NCI-H146 treated with DMSO at 0.1 percent for 48 hours (cell line): ENCODE data around the gene ADAMTS14.
A peak's percentile ranks its signal among the peaks of the same experiment; 100 is the strongest.

Experiments
- DNase-seq: peaks from one replicate; lab custom pipeline; 2025; ENCODE audit not compliant: unreplicated experiment; lab: John Stamatoyannopoulos, UW

ADAMTS14 gene

DNA sequence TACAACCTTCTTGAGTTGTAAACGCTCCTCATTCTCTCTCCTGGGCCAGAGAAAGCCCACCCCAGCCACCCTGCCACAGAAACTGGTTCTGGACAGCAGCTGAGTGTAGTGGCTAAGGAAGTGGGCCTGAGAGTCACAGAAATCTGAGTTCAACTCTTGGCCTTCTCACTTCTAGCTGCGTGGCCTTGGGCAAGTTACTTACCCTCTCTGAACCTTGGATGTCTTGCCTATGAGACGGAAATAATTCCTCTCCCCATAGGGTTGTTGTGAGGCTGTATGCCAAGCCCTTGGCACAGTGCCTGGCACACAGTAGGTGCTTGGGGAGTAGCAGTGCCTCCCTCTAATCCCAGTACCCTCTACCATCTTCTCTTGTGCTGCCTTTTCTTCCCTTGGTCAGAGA, 51.5 kb downstream of the ADAMTS14 start:
- DNase-seq: no peak

DNA sequence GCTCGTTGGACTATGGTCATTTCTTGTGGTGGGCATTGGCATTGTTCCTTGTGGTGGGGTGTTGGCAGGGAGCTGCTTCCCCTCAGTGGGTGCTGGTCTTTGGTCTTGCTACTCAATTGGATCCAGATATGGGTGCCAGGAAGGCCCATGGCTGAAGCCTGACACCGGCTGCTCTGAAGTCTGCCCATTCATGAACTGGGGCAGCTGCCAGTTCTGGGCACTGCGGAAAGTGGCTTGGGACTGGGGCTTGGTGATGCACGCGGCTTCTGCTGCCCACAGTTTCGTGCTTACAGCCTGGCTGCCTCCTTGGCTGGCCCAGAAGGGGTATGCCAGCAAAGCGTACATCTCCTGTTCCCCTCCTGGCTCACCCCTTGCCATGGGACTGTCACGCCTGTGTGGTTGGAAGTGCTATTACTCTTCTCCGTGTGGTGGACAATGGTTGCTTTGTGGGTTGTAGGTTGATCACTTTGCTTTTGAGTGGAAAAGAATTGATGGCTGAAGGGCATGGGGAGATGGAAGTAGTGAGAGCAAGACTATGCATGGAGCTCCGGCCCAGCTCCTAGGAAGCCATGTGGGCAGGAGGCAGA, 54.7 kb downstream of the ADAMTS14 start:
- no peak for DNase-seq

DNA sequence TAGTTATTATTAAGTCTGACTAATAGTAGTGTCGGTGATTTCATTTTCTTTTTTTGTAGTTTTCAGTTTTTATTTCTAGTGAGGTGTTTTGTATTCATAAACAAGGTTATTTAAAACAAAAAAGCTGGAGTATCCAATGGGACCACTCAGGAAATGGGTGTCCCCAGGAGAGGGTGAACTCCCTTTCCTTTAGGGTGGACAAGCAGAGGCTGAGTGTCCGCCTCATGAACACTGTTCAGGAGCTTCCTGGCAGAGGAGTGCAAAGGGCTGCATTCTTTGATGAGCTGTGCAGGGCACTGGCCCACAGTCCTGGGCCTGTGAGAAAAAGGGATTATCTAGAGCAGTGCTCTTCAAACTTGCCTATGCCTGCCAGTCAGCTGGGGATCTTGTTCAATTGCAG, 56.0 kb downstream of the ADAMTS14 start:
- no peak for DNase-seq

DNA sequence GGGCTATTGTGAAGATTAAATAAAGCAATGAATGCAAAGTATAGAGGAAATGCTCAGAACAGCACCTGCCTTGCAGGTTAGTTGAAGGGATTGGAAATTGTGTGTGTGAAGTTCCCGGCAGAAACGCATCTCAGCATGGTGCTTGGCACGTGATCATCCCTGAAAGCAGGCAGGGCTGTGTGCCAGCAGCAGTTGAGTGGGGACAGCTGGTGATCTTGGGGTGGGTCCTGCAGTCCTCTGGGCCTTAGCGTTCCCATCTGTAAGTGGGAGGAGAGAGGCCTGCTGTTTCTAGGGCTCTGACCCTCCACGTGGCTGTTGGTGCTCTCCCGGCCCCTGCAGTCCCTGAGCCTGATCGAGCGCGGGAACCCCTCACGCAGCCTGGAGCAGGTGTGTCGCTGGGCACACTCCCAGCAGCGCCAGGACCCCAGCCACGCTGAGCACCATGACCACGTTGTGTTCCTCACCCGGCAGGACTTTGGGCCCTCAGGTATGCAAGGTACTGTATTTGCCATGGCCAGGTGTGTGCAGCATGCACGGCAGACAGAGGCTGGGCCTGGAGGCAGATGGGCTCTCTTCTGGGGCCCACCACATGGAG, 57.6 kb downstream of the ADAMTS14 start:
- peak; percentile 80 for DNase-seq

DNA sequence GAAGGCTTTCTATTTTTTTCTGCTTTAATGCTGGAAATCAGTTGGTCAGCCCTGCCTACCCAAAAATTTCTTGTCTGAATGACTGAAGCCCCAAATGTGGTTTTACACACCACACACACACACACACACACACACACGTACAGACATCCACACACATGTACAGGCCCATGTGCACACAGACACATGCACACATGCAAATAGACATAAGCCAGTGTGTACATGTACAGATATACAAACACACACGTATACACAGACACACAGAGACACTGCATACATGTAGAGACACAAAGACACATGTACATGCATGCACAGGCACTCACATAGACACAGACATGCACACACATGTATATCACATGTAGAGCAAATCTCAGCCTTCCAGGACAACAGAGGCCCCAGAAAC, 58.6 kb downstream of the ADAMTS14 start:
- DNase-seq: no peak

DNA sequence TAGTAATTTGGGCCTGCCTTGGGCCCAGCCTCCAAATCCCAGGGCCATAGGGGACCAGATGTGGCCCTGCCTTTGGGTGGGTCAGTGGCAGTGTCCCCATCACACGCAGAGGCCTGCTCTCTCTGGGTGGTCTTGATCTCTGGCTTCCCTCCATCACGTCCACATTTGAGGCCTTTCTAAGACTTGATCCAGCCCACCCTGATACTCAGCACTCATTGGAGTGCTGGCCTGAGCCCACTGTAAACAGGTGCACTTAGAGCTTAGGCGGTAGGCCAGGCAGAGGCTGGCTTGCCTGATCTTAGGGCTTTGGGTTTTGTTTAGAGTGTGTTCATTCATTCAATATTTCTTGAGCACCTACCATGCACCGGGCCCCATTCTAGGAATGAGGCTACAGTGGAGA, 60.3 kb downstream of the ADAMTS14 start:
- DNase-seq: no peak

DNA sequence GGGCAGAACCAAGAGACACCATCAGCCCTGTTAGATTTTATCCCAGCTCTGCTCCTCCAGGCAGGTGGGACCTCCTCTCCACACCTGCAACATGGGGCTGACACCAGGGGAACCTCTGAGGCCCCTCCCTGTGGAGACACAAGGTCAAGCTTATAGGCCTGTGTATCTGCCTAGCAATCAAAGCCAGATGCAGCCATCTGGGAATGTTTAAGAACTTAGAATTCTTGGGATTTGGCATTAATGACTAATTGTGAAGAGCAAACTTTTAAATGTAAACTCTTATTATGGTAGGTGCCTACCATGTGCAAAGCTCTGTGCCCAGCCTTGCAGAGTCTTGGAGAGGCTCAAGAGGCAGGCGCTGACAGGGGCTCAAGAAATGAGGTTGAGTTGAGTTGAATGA, 60.7 kb downstream of the ADAMTS14 start:
- no peak for DNase-seq

DNA sequence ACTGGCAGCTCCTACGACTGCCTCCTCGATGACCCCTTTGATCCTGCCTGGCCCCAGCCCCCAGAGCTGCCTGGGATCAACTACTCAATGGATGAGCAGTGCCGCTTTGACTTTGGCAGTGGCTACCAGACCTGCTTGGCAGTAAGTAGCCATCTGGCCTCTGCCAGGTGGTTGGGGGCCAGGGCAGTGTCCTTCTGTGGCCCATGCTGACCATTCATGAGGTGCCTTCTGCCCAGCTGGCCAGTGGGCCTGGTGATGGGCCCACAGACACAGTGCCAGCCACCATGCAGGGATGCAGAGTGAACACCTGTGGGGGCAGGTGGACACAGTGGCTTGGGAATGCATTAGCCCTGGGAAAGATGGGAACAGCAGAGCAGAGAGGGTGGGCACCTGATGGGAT, 62.9 kb downstream of the ADAMTS14 start:
- DNase-seq: no peak

DNA sequence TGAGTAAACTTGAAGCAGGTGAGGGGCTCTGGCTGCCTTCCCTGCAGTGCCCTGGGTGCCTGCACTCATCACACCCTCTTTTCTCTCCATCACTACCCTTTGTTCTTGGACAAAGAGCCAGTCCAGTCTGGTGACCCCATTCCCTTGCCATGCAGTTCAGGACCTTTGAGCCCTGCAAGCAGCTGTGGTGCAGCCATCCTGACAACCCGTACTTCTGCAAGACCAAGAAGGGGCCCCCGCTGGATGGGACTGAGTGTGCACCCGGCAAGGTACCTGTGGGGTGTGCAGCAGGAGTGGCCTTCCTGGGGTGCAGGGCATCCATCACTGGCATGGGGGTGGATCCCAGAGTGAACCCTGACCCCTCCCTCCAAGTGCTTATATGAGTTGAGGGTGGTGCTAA, 64.2 kb downstream of the ADAMTS14 start:
- no peak for DNase-seq

DNA sequence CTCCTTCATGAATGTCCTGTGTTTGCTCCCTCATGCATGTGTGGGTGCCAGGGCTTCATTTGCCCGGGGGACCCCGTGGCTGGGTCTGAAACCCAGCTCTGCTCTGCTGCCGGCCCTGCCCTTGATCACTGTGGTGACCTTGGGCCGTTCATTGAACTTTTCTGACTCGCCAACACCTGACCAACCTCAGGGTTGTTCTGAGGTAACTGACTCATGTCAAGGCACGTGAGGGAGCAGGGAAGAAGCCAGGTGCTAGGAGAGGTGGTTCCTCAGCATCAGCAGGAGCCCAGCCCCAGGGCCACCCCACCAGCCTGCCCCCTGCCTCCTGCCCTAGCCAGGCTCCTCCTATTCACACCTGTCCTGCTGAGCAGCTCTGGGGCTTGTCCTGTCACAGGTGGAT, 64.9 kb downstream of the ADAMTS14 start:
- no peak for DNase-seq

DNA sequence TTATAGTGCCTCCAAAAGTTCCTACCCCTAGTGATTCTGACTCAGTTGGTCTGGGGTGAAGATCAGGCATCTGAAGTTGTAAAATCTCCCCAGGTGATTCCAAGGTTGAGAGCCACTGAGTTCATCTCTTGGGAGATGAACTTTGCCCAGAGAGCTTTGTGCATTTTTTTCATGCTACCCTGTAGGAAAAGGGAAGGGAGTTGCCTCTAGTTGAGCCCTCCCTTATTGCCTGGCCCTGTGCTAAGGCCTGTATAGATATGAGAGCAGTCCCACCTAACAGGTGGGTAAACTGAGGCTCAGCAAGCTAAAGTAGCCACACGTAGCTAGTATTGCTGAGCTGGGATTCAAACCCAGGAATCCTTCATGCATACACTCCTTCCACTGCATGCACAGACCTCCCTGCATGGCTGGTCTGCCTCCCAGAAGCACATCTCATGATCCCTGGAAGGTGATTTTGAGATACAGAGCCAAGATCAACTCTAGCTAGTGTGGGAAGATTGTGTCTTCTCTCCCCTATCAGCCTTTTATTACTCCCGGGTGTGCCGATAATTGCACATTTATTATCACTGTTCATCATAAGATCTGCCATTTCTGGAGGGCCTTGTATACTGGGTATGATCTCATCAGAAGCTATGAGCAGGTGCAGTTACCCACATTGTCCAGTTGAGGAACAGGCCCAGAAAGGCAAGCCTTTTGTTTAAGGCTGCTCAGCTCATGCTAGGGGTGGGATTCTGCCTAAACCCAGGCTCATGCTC, 65.9 kb downstream of the ADAMTS14 start:
- no peak for DNase-seq

DNA sequence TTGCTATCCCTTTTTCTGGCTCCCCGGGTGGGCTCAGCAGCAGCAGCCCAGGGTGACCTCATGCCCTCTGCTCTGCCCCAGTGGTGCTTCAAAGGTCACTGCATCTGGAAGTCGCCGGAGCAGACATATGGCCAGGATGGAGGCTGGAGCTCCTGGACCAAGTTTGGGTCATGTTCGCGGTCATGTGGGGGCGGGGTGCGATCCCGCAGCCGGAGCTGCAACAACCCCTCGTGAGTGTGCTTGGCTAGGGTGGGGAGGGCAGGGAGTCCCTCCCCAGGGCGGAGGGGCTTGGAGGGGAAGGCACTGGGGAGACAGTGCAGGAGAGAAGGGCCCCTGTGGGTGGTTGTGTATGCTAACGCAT, 66.4 kb downstream of the ADAMTS14 start:
- DNase-seq: no peak

DNA sequence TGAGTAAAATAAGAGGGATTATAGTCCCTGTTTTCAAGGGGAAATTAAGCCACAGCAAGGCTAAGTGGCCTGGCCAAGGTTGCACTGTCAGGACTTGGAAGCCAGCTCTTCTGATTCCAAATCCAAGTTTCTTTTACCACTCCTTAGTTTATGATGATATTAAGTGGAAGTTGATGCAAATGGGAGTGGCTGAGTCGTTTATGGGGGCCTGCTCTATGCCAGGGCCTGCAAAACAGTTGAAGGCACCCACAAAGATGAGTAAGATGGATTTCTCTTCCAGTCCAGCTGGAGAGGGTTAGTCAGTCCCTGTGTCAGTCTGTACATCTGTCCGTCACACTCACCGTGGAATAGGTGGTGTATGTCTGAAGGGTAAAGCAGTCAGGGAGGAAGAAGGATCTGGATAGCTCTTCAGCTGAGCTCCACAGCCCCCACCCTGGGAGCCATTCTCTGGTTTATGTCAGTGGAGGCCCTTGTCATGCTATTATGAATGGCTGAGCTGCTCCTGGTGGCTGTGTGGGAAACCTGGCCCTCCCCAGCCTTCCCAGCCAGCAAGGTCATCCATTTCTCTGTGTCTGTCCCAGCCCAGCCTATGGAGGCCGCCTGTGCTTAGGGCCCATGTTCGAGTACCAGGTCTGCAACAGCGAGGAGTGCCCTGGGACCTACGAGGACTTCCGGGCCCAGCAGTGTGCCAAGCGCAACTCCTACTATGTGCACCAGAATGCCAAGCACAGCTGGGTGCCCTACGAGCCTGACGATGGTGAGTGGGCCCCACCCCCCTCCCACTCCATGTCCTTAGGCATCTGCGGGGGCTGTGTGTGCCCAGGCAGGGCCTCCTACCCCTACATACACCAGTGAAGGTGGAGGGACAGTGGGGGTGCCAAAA, 68.3 kb downstream of the ADAMTS14 start:
- DNase-seq: no peak

DNA sequence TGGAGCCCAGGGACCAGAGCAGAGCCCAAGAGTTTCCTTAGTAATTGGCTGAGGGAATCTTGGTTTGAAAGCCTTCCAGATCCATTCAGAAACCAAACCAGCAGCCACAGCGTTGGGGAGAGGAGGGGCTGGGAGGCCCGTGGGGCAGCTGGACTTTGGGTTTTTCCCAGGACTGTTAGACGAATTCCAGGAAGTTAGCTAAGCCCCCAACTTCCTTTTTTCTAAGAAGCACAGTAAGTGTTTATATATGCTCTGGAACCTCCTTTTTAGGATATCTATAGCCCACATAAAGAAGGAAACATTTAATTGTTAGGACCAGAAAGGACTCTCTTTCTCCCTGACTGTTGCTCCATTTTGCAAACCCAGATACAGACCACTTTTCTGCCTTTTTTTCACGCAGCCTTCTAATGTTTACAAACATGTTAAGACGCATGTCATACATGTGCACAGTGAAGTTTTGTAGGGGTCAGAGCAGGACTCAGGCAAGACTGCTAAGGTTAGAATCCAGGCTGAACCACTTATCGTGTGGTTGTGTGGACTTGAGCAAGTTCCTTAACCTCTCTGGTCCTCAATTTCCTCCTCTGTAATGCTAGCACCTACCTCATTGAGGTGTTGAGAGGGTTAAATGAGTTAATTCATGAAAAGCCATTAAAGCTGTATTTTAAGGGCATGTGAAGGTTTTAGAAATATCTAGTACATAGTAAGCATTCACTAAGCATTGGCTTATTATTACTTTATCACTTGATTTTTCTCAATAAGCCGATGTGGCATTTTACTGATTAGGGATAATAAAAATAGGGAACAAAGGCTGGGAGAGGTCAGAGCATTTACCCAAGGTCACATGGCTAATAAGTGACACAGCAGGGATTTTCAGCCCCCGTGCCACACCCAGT, 70.5 kb downstream of the ADAMTS14 start:
- DNase-seq: no peak

DNA sequence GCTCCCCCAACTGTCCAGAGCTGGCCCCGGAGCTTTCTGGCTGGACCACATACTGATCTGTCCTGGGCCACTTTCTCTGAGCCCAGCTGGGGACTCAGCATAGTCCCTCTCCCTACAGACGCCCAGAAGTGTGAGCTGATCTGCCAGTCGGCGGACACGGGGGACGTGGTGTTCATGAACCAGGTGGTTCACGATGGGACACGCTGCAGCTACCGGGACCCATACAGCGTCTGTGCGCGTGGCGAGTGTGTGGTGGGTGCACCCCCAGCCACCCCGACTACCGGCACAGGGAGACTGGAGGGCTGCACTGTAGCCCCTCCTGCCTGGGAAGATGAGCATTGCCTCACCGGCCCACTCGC, 71.1 kb downstream of the ADAMTS14 start:
- no peak for DNase-seq

DNA sequence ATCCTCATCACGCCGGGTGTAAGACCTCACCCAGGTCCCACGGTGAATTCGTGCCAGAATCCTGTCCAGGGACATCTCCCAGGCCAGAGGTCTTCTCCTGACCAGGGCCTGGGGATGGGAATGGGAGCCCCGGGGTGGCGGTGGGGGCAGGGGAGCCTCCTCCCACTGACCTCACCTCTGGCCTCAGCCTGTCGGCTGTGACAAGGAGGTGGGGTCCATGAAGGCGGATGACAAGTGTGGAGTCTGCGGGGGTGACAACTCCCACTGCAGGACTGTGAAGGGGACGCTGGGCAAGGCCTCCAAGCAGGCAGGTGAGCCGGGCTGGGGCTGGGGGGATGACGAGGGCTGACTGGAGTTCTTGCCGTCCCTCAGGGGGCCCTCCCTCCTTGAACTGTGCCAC, 71.6 kb downstream of the ADAMTS14 start:
- DNase-seq: no peak

DNA sequence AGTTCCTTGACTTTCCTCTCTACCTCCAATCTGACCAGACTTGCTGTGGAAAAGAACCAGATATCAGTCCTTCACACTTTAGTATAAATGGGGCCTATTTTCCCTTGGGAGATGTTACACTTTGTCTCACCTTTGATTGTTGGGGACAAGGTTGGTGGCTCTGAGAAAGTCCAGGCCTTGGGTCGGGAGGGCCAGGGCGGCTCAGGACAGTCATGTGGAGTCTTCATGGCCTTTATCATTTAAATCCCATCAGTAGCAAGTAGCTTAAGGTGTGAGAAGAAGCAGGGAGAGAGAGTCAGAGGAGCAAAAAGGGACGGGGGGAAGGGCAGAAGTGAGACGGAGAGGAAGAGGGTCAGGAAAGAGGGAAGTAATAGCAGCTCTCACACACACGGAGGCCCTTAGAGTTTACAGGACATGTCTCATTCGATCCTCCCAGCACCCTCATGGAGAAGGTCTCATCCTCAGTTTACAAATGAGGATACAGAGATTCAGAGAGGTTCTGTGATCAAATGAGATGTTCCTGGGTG, 72.4 kb downstream of the ADAMTS14 start:
- no peak for DNase-seq

DNA sequence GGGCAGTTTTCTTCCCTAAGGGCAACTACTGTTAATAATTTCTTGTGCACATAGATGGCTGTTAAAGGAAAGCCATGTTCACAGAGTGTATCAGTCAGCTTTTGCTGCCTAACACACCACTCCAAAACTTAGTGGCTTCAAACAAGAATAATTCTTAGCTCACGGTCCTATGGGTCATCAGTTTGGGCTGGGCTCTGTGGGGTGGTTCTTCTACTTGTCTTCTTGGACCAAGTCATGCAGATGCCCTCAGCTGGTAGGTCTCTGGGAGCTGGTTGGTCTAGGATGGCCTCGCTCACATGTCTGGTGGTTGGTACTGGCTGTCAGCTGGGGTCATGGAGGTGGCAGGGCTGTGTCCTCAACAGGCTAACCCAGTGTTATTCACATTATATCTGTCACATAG, 73.2 kb downstream of the ADAMTS14 start:
- DNase-seq: no peak

DNA sequence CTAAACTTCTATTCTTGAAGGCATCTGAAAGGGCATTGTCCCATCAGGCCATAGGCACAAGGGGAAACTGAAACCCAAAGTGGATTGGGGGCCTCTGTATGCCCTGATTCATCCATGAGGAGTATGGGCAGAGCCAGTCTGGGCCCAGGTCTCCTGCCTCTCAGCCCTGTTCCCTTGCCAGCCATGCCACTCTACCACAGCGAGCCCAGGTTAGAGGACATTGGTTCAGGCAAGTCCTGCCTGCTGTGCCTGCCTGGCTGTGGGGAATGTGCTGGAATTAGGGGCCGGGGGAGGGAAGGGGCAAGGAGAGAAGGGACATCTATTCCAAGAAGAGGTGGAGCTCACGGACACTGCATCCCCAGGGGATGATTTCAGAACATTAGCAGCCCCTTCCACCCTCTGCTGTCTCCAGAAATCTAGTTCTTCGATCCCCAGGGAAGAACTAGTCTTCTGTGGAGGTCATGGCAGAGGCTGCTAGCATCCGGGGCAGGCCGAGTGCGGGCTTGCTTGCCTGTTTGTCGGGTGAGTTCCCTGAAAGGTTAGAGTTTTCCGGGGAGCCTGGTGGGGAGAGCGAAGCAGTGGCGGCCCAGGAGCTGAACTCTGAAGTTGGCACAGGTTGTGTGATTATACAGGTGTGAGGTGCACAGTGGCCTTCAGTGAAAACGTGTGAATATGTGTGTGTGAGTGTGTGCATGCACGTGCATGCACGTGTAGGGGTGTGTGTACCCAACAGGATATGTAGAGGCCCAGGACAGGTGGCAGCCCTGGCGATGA, 75.1 kb downstream of the ADAMTS14 start:
- no peak for DNase-seq

DNA sequence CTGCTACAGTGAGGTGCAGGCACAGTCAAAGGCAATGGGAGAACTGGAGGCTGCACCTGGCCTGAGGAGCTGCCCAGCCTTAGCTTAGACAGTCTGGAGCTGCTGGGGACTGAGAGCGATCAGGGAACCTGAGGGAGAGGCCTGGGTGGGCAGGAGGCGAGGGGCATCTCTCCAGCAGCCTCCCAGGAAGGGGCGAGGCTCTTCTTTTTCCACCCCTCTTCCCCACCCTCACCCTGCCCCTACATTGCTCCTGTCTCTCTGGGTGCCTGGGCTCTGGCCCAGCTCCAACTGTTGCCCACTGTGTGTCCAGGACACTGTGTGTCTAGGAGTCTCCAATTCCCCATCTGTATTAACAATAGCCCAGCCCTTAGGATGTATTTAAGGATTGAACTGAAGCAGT, 76.0 kb downstream of the ADAMTS14 start:
- no peak for DNase-seq
